ENCODE results near the gene CHCHD6.
"Not testable (repeated sequence)": the region's sequence is repeated elsewhere in the genome, so short reads cannot be mapped to it uniquely, and the experiment has no call there.

Gene CHCHD6

DNA sequence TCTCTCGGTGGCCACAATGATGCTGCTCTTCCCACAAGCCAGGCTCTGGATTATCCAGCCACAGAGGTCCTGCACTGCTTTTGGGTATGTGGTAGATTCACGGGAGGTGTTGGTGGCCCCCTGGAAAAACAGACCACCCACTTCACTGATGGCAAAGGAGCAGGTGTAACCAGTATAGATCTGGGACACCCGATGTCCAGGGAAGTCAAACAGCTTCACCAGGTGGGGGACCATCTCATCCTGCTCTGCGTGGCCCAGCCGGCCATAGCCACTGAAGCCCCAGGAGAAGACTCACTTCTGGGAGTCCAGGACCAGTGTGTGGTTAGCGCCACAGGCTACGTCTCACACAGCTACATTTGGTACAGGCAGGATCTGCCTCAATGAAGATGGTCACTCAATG is 62.6 kb downstream of the CHCHD6 start:
- DNase-seq (ENCODE audit: low spot score) = no peak

DNA sequence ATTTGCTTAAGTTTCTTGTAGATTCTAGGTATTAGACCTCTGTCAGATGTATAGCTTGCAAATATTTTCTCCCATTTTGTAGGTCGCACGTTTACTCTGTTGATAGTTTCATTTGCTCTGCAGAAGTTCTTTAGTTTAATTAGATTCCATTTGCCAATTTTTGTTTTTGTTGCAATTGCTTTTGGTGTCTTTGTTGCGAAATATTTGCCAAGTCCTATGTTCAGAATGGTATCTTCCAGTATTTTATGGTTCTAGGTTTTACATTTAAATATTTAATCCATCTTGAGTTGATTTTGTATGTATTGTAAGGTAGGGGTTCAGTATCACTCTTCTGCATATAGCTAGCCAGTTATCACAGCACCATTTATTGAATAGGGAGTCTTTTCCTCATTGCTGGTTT is 64.9 kb downstream of the CHCHD6 start:
- DNase-seq (ENCODE audit: low spot score) = no peak

DNA sequence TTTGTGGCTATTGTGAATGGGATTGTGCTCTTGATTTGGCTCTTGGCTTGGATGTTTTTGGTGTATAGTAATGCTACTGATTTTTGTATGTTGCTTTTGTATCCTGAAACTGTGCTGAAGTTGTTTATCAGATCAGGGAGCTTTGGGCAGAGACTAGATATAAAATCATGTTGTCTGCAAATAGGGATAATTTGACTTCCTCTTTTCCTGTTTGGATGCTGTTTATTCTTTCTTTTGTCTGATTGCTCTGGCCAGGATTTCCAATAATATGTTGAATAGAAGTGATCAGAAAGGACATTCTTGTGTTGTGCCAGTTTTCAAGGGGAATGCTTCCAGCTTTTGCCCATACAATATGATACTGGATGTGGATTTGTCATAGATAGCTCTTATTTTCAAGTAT is 66.1 kb downstream of the CHCHD6 start:
- DNase-seq (ENCODE audit: low spot score) = no peak

DNA sequence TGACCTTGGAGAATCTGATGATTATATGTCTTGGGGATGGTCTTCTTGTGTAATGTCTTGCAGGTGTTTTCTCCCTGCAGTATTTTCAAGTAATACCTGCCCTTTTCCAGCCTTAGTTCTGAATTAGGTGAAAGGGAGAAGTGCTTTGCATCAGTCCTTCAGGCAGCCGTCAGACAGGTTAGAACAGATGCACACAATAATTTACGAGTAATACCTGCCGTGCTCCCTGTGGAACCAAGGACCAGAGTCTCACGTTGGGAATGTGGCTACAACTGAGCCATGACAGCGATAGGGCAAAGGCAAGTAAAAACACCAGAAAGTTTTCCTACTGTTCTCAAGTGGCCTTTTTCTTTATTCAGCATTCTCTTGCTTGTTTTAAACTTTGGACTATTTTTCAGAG is 69.1 kb downstream of the CHCHD6 start:
- DNase-seq (ENCODE audit: low spot score) = no peak

DNA sequence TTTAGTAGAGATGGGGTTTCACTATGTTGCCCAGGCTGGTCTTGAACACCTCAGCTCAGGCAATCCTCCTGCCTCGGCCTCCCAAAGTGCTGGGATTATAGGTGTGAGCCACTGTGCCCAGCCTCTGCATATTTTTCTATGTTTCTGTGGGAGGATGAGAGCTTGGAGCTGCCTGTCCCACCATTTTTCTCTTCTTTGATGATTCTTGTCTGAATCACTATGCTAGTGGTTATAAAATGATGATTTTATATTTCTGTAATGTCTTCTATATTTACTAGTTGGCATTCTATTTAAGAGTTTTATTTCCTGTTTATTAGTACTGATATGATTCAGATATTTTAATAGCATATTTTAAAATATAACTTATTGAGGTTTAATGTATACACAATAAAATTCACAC is 69.7 kb downstream of the CHCHD6 start:
- DNase-seq (ENCODE audit: low spot score) = no peak

DNA sequence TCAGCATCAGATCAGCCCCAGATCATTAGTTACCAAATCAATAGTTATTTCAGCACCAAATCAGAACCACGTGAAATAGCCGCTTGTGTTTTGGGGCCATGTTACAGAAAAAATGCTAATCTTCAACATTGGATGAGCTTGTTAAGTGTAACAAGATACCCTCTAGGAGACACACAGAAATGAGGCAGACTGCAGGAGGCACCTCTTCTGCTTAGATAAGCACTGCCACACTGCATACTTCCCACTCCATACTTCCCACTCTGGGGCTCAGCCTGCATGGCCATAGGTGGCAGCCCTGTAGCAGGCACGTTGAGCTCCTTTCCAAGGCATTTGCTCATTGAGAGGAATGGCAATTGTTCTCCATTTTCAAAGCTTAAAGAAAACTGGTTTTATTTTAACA is 73.3 kb downstream of the CHCHD6 start:
- DNase-seq (ENCODE audit: low spot score) = no peak

DNA sequence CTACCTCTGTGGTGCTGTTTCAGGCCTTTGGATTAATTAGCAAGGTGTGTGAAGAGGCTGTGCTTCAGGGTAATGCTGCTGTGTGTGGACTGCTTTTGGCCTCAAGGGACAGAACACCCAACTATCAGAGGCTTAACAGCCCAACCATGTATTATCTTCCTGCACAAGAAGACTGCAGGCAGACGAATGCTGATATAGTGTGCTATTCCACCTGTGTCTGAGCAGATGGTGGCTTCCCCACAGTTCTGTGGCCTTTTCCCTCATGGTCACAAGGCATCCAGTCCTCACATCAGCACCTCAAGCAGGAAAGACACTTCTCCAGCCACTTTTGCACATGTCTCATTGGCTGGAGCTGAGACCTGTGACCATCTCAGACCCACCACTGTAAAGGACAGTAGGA is 76.6 kb downstream of the CHCHD6 start:
- DNase-seq (ENCODE audit: low spot score) = no peak

DNA sequence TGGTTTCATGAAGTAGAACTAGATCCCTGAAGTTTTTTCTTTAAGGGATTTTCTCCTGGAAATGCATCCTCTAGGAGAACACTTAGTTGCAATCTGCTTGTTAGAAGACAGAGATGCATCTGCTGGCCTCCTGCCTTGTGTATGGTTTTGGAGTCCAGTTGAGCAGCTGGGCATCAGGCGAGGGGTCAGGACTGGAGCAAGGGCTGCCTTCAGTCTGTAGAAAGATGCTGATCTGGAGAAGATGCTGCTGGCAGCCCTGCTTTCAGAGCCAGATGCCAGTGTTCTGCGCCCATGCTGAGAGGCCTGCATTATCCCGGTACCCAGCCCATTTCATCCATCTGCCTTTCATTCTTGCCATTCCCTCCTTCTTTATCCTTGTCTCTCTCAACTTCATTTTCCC is 77.4 kb downstream of the CHCHD6 start:
- no peak for DNase-seq (ENCODE audit: low spot score)

DNA sequence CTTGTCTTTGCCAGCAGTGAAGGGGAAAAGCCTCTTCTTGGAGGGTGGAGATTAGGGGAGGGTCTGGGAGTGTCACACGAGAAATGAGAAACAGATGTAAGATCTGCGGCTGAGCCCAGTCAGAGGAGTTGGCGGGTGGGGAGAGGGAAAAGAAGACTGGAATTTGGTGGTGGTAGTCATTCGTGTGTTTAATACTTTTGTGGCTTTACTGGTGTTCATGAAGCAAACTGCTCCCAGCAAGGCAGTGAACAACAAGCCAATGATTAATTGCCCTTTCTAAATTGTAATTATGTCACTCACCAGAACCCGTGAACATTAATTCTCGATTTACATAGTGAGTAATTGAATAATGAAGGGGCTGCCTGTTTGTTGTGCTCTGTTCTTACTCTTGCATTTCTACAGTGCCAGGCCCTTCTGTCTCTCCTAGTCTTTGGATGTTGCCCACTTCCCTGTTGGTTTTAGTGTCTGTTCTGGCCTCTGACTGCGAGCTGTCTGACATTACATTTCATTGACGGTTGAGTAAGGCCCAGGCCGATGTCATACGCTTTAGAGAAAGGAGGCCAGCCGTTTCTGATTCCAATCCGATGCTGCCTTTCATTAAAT is 78.0 kb downstream of the CHCHD6 start:
- peak; percentile 24 for DNase-seq (ENCODE audit: low spot score)

DNA sequence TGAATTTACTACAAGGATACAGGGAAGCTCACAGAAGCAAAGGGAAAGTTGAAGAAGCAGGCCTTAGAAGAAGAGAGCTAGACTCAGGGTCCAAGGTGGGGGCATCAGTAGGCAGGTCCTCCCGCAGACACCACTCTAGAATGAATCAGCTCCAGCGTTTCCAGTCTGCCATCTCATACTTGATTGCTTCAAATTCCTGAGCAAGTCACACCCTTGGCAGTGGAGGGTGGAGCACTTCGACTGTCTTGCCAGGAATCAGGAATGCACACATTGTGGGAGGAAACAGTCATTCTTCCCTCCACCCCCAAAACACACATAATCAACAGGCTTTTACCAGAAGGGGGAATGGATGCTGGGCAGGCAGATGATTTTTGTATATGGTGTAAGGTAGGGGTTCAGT is 78.5 kb downstream of the CHCHD6 start:
- peak; percentile 61 for DNase-seq (ENCODE audit: low spot score)

DNA sequence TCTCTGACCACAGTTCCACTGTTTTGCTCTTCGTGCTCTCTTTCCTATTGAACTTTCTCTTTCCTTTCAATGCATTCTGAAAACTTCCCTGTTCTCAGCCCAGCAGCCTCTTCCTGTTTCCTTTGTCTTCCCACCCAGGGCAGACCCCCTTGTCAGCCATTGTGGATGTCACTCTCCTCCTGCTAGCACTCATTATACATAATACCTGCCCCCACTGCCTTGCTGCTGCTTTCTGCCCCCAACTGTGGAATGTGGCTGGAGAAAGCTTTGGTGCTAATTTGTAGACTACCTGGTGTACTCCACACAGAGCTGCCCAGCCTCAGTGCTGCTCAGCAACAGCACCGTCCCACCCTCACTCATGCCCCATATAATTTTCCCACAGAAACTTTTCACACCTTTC is 80.2 kb downstream of the CHCHD6 start:
- DNase-seq (ENCODE audit: low spot score) = no peak

DNA sequence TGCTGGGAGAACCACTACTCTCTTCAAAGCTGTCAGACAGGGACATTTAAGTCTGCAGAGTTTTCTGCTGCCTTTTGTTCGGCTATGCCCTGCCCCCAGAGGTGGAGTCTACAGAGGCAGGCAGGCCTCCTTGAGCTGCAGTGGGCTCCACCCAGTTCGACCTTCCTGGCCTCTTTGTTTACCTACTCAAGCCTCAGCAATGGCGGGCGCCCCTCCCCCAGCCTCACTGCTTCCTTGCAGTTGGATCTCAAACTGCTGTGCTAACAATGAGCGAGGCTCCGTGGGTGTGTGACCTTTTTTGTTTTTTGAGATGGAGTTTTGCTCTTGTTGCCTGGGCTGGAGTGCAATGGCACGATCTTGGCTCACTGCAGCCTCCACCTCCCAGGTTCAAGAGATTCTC is 87.3 kb downstream of the CHCHD6 start:
- DNase-seq (ENCODE audit: low spot score) = not testable (repeated sequence)

DNA sequence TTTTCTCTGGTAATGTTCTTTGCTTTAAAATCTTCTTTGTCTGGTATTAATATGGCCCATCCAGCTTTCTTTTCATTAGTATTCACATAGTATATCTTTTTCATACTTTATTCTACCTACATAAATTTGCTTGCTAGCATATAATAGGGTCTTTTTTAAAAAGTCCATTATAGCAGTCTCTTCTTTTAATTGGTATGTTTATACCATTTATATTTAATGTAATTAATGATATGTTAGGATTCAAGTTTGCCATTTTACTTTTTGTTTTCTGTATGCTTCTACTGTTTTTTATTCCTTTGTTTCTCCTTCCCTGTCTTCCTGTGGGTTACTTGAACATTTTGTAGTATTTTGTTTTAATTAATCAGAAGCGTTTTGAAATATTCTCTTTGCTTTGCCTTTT is 89.0 kb downstream of the CHCHD6 start:
- DNase-seq (ENCODE audit: low spot score) = no peak

DNA sequence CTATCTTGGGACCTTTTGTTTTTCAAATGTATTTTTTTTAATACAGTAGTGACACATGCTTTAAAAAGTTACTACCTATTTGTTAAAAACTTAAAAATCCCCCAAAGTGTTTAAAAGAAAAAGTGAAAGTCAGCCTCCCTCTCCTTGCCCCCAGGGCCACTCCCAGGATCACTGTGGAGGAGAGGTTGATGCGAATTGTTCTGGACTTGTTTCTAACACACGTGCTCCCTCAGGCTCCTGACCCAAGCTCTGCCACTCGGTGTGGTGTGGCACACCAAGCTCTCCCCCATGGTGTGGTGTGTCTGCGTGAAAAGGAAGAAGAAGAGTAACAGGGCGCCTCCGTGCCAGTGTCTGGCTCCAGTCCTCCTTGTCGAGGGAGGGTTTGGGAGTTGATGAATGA is 93.5 kb downstream of the CHCHD6 start:
- no peak for DNase-seq (ENCODE audit: low spot score)

DNA sequence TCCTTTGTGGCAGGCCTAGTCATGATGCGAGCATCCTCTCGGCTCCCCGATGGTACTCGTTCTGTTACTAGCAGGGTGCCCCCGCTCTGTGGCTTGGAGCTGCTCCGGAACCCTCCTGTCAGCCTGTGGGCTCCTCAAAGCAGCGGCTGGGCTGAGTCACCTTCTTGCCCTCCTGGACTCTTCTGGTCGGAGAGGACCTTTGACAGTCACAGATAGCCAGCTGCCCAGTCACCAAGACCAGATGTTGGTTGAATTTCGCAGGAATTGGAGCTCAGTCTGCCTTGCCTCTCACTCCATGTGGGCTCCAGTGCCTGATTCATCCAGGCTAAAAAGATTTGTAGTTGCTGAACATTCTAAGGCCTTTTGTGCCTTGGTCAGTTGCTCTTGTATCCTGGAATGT is 94.5 kb downstream of the CHCHD6 start:
- no peak for DNase-seq (ENCODE audit: low spot score)

DNA sequence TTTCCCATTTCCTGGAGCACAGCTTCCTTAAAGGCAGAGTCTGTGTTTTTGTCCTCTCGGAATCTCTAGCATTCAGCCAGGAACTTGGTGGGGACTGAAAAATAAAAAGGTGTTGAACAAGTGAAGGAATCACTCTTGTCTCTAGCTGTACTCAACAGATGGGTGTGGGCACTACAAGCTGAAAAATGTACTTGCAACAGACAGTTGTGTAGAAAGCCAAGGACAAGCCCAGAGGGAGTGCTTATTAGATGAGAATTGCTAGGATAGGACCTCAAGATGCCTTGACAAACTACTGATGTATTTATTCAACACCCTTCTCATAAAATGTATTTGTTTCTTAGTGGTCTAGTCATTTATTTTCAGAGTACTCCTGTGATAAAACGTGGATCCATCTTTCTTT is 95.1 kb downstream of the CHCHD6 start:
- DNase-seq (ENCODE audit: low spot score) = no peak

DNA sequence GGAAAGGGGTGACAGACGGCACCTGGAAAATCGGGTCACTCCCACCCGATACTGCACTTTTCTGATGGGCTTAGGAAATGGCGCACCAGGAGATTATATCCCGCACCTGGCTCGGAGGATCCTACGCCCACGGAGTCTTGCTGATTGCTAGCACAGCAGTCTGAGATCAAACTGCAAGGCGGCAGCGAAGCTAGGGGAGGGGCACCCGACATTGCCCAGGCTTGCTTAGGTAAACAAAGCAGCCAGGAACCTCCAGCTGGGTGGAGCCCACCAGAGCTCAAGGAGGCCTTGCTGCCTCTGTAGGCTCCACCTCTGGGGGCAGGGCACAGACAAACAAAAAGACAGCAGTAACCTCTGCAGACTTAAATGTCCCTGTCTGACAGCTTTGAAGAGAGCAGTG is 97.3 kb downstream of the CHCHD6 start:
- DNase-seq (ENCODE audit: low spot score) = not testable (repeated sequence)

DNA sequence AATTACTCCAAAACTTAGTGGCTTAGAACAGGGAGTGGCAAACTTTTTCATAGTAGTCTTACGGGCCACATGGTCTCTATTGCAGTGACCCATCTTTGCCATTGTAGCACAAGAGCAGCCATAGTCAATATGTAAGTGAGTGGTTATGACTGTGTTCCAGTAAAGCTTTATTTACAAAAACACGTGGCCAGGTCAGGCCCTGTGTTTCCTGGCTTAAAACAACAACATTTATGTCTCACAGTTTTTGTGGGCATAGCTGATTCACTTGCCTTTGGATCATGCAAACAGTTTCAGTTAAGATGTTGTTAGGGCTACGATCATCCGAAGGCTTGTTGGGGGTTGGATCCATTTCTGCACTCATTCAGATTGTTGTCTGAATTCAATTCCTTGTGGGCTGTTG is 103.8 kb downstream of the CHCHD6 start:
- no peak for DNase-seq (ENCODE audit: low spot score)

DNA sequence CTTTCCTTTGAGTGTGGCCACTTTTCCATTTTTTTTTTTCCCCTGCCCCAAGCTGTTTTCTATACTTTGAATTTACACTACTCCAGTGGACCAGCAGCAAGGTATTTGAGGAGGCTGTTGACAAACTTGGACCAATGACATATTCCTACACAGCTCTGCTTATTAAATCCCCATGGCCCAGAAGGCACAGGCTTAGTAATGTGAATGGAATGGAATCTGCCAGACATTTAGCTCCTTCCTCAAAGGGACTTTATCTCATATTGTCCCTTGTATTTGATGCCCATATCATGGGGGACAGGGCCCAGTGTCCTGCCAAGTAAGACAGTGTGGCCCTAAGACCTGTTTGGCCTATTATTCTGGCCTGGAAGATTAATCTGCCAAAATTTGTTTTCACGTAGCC is 107.5 kb downstream of the CHCHD6 start:
- DNase-seq (ENCODE audit: low spot score) = peak; percentile 36

DNA sequence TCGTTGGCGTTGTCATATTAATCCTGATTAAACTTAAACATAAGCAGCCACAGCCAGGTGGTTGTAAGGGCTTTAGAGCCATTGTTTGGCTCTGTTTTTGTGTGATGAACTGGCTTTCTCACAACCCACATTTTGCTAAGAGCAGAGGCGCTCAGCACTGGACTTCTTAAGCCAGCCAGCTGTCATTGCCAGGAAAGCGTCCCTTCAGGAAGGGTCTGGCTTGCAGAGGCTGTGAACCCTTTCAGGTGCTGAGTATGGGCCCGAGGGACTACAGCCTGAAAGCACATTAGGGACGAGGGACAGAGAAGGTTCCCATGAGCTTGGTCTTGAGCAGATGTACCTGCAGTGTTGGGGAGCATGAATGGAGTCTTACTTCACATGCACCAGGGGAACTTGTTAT is 112.3 kb downstream of the CHCHD6 start:
- no peak for DNase-seq (ENCODE audit: low spot score)

DNA sequence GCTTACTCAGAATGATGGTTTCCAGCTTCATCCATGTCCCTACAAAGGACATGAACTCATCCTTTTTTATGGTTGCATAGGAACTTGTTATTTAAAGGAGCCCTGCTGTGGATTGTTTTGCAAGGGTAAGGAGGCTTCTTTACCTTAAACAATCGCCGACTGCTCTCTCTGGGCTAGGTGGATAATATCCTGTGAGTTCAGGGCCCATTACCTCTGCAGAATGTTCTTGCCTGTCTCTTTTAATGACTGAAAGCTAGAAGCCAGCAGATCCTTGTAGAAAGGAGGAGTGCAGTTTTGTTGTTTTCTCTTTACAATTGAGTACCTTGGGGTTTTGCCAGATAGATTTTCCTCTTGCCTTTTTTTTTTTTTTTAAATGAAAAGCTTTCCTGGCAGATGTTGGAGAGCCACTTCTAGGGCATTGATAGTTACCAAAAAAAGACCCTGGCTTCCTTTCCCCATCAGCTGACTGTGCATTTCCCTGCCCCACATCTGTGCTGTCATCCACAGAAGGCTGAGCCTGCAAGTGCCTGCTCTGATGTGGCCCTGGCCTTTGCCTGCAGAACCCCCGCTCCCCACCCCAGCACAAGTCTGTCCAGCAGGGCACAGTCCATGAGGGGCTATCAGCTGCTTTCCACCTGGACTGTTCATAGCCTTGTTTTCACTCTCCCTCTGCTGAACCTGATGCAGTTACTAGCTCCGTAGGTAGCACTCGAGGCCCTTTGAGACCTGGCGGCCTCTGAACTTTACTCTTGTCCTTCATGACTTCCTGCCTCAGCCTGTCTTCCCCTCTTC is 113.1 kb downstream of the CHCHD6 start:
- no peak for DNase-seq (ENCODE audit: low spot score)

DNA sequence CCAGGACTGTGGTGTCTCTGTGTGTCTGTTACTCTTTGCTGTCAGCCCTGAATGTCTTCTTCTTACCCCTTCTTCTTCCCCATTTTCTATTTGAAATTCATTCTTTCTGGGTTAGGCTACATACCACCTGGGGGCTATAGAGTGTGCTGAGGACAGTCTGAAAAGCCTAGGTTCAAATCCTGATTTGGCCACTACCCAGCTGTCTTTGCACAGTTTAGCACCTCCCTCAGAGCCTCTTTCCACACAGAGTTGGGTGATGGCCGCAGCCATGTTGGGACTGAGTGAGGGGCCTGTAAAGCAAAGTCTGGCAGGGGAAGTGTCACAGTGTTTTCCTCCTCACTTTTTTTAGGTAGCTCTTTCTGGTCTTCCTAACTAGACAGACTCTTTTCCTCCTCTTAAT is 113.7 kb downstream of the CHCHD6 start:
- DNase-seq (ENCODE audit: low spot score) = no peak

DNA sequence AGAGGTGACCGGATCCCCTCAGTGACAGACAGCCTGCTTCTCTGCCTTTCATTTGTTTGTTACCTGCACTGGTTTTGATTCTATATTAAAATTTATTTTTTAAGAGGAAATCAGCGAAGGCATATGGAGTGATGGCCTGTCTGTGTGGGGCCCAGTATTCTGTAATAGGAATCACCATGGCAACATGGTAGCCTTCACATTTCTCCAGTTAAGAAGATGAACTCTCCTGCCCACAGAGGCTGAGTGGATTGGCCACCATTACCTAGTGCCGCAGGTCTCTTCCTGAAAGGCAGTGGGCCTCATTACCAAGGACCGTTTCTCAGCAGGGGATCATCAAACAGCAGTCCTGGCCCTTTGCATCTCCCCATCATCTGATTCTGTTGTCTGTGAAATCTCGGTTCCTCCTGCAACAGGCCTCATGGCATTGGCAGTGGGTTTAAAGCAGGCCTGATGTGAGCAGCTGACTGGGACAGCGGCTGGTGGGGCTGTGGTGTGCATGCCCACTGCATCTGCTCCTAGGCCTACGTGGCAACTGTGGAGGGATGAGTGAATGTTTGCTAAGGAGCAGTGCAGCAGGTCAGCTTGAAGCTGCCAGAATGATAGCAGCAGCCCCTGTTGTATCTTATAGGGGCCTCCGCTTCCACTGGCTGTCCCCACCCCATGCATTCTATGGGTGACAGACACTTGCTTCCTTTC is 114.5 kb downstream of the CHCHD6 start:
- DNase-seq (ENCODE audit: low spot score) = no peak

DNA sequence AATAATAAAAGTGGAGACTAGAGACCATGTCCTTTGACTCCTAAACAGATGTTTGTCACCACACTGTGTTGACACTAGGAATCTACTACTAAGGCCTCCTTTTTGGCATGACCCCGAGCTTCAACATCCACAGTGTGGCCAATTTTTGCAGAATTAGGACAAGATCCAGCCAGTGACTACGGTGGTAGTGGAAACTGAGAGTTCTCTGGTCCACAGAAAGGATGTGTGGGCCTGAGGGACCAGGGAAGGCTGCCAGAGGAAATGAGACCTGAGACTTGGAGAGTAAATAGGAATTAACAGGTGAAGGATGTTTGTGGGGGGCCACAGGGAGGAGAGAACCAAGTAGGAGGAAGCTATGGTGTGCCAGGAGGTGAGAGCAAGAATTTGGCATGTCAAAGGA is 122.7 kb downstream of the CHCHD6 start:
- DNase-seq (ENCODE audit: low spot score) = no peak

Measured in hepatic stellate cell (primary cell).